Measurements from ENCODE around the gene SLC9A3. TPM values are rescaled to one million over a fixed set of nuclear protein-coding genes. Genes with fewer than 3 reads are reported as not detected.

SLC9A3 gene
- total and polyA plus RNA-seq, 2 of the 13 experiments (the other 11 are each of a cell fraction or from before 2014, with no cell fraction given): 1.5 to 1.8 TPM

- TF ChIP-seq ARID5B (CRISPR knock-in tag; IDR thresholded peaks at IDR 0.05) (no peak), CEBPB (IDR thresholded peaks at IDR 0.05; ENCODE audit: borderline replicate concordance, low read depth, low read length) (no peak), ZNF12 (CRISPR knock-in tag; IDR thresholded peaks at IDR 0.05) (no peak), ZNF749 (CRISPR knock-in tag; IDR thresholded peaks at IDR 0.05; ENCODE audit: borderline replicate concordance) (no peak), BHLHE40 (IDR thresholded peaks at IDR 0.05; ENCODE audit: low read length) (no peak), ZBTB39 (CRISPR knock-in tag; IDR thresholded peaks at IDR 0.05) (no peak)
Measured at GRCh38 chr5:573206-573605, 49.0 kb upstream of the SLC9A3 start (continued).

- ChIA-PET CTCF (ENCODE audit: low intra/inter-chr PET ratio, low total read pairs) (no interaction called here), POLR2A (no interaction called here)
- DNase-seq (ENCODE audit: low spot score) (no peak), ATAC-seq (no peak), FAIRE-seq (no peak)
- H3K4me3 ChIP-seq (replicated peaks in 1 of 3; ENCODE audit: insufficient read depth in 1 of 3, low read depth in 2 of 3, low read length in 3 of 3): no peak overlapping the region
- BruUV-seq (replicated peaks): no TSS peak
- no peaks in the 10 kb centered on the region for H4K20me1 ChIP-seq (ENCODE audit: insufficient read depth, low read length)
- 22% methylated on average over 14 of the region's 14 CpGs for WGBS (ENCODE audit: low lambda C conversion rate)
- in situ Hi-C loops (cut with HindIII; ENCODE audit: extremely low pct_ligation_motif_present, low pct_unique_long_range_greater_than_20kb): no loop called here
- H3K79me2 ChIP-seq (ENCODE audit: insufficient read depth, low read length): no peaks in the 10 kb centered on the region
- H3K36me3 ChIP-seq (replicated peaks in 1 of 2; ENCODE audit: control insufficient read depth in 1 of 2, insufficient read depth in 2 of 2, low read length in 2 of 2): no peaks in the 10 kb centered on the region
- H3K9ac ChIP-seq (ENCODE audit: insufficient read depth, low read depth, low read length): no peak overlapping the region
- peaks cover 8 to 72% of the 10 kb centered on the region in 2 experiments for H3K27me3 ChIP-seq (ENCODE audit: control insufficient read depth in 1 of 2, insufficient read depth in 2 of 2, low read length in 2 of 2)
- intact Hi-C loops (cut with micrococcal nuclease; ENCODE audit: unreplicated experiment): no loop called here
- H3K4me1 ChIP-seq (ENCODE audit: insufficient read depth, low read length): no peaks in the 10 kb centered on the region
- no peak overlapping the region for H2AFZ ChIP-seq (ENCODE audit: low read length)
- no peak overlapping the region for H3K27ac ChIP-seq (ENCODE audit: extremely low read length, insufficient read depth, low read length)
- peaks cover 5% of the 10 kb centered on the region; the same call in 1 of the 2 replicates for H3K9me3 ChIP-seq (ENCODE audit: low read length)
- no peak overlapping the region for H3K4me2 ChIP-seq (ENCODE audit: low read depth, low read length)
- TF ChIP-seq ZSCAN21 (CRISPR knock-in tag; IDR thresholded peaks at IDR 0.05; ENCODE audit: borderline replicate concordance): no peak
- no peak for TF ChIP-seq ZMAT3 (CRISPR knock-in tag; conservative IDR thresholded peaks at IDR 0.05)
- TF ChIP-seq TEAD3 (CRISPR knock-in tag; optimal IDR thresholded peaks at IDR 0.05; ENCODE audit: borderline replicate concordance): no peak
- no peak for TF ChIP-seq RFX3 (CRISPR knock-in tag; IDR thresholded peaks at IDR 0.05)
- no peak for TF ChIP-seq REST (IDR thresholded peaks at IDR 0.05; ENCODE audit: borderline replicate concordance in 1 of 2, low read depth in 1 of 2, low read length in 2 of 2)
- no peak for TF ChIP-seq SMARCE1 (IDR thresholded peaks at IDR 0.05; ENCODE audit: borderline replicate concordance)
- no peak for TF ChIP-seq REXO4 (CRISPR knock-in tag; IDR thresholded peaks at IDR 0.05; ENCODE audit: borderline replicate concordance)
Measured at GRCh38 chr5:572398-573019, 48.3 kb upstream of the SLC9A3 start.

Data from HepG2 (cell line).